Measurements from ENCODE around the gene GALNT9. TPM values are rescaled to one million over a fixed set of nuclear protein-coding genes. Genes with fewer than 3 reads are reported as not detected.

GALNT9 gene
- total RNA-seq, 1 experiment from 2014 or later, result 1.7 TPM

DNA sequence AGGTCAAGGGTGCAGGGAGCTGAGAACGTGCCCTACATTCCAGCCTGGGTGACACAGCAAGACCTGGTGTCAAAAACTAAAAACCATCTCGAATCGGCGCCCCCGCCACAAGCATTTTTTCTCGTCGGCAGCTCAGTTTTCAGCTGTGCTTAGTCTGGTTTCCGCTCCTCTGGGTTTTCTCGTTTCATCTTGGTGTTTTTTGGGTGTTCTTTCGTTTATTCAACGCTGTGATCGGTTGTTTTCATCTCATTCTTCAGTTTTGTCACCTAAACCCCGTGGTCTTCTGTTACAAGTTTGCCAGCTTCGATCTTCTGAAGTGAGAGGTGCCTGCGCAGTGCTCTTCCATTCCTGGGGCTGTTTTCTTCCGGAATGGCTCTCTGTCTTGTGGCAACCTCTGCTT, 143.7 kb downstream of the GALNT9 start:
- no peak for DNase-seq (ENCODE audit: low spot score)

DNA sequence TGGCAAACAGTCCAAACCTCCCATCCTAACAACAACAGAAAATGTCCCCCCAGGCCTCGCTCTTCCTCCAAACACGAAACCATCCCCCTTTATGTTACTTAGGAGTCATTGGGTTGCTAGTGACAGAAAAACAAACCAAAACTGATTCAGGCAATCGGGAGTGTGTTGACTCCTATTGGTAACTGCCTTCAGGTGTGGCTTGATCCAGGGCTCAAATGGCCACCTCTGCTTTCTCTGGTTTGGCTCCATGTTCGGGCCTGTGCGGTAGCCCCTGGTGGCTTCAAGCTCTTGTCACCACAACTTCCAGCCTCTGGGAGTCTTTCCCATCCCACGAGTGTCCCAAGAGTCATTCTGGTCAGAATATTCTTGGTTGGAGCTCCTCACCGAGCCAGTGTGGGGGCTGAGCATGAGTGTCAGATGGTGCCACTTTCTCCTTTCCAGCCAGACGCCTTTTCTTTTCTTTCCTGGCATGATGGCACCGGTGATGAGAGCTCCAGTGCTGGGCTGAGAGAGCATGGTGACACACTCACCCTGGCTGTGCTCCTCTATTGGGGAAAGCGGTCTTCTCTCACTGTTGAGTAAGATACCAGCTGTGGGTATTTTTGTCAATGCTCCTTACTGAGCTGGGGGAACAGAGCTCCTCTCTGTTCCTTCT, 146.6 kb downstream of the GALNT9 start:
- DNase-seq (ENCODE audit: low spot score), result no peak

DNA sequence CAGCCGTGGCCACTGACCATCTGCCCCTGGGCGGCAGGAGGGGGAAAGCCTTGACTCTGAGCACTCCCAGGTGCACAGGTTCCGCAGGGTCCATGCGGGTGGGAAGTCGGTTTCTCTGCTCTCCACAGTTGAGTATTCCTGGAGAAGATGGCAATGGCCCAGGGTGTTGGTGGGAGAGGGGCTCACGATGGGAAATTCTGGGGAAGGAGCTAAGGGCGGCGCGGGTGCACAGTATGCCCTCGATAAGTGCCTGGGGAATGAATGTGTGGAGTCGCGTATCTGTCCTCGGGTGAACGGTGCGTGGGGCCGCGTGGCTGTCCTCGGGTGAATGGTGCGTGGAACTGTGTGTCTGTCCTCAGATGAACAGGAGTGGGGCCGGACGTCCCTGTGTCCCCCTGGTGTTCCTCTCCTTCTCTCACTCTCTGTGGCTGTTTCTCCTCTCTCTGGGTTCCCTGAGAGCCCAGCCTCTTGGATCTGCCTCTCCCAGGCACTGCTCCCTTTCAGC, 147.1 kb downstream of the GALNT9 start:
- DNase-seq (ENCODE audit: low spot score), result no peak

DNA sequence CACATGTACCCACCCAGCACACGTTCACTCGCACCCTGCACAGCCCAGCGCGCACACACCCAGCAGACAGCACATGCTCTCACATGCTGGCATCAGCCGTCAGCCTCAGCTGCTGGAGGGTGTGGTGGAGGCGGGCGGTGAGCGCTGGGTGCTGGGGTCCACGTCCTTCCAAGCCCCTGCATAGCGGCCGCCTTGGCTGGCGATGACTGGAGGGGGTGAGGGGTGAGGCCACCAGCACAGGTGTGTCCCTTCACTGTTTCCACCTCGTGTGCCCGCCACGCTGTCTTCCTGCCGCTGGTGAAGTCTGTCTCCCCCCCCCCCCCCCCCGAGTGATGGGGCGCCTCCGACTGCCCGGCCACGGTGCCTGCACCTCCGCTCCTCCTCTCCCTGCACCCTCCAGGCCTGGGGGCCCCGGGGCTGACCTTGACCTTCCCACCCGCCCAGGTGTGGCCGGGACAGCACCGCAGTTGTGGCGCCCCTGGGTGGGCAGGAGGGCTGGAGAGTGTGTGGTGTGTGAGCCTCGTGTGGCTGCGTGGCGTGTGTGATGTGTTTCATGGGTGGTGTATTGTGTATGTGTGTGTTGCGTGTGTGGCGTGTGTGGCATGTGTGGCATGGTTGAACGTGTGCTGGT, 147.7 kb downstream of the GALNT9 start:
- no peak for DNase-seq (ENCODE audit: low spot score)

DNA sequence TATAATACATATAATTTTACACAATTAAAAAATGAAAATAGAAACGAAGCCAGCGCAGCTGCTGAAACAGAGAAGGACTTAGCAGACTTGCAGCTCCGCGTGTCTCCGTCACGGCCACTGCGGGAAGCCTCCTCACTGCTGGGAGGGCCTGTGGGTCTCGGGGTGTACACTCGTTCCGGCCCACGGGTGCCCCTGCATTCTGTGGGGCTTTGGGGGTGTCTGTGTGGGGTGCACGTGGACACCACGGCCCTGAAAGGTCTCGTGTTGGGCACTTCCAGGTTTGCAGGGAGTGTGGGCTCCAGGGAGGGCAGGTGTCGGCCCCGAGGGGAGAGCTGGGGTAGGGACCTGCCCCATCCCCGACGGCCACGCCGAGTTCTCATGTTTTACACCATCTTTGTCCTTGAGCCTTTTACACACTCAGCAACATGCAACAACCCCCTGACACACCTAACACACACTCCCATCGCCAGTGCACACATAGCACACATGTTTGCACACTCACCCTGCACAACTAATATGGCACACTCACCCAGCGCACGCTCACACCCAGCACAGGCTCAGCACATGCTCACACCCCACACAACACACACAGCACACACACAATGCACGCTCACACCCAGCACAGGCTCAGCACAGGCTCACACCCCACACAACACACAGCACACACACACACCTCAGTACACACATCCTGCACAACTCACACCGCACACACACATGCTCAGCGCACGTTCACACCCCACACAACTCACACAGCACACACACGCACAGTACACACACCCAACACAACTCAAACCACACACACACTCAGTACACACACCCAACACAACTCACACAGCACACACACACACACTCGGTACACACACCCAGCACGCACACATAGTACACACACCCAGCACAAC, 148.5 kb downstream of the GALNT9 start:
- no peak for DNase-seq (ENCODE audit: low spot score)

DNA sequence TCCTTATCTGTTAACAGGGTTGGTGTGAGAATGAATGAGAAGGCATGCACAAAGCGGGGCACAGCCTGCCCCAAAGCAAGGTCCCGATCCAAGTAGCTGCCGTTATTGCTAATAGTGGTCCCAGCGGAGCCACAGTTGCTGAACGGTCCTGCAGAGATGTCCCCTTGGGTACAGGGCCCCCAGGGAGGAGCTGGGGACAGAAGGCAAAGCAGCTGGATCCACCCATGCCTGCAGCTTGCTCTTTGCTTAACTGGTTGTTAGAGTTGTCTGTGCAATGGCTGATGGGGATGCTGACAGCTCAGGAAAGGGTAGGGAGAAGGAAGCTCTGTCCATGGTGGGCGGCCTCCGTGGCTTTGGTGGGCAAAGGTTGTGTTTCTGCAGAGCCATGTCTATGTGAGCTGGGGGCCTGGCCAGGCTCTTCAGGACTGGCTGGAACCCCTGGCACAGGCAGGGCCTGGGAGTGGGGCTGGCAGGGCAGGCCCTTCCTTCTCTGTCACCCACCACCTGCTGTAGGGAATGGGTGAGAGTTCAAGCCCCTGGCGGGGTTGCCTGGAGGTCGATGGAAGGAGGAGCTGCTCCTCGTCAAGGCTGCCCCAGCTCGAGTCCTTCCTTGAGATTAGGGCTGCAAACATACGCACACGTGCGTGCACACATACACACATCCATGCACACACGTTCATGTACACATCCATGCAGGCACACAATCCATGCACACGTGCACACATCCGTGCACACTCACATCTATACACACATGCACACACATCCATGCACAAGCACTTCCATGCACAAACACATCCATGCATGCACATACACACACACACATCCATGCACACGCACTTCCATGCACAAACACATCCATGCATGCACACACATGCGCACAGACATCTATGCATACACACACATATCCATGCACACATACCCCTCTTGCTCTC, 149.7 kb downstream of the GALNT9 start:
- DNase-seq (ENCODE audit: low spot score), result no peak

DNA sequence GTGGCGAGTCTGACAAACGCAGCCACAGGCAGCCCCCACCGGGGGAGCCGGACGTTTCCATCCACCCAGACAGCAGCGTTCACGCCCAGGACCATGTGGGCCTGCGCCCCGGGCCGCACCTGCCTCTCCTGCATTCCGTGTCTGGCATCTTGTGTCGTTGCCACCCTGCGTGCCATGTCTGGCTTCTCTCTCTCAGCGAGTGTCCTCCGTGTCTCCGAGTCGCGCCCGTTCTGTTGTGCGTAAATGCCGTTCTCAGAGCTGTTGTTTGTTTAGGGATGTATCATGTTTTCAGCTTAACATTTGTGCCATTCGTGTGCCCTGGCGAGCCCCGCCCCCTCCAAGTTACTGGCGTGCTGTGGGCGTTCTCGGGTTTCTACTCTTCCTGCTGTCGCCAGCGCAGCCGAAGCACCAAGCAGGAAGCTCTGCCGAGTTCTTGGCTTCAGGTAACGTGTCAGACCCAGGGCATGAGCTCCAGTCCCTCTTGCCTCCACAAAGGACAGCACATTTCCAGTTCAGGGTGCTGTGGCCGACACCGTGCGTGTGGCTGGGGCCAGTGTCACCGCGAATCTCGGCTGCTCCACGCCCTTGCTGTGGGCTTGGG, 150.5 kb downstream of the GALNT9 start:
- DNase-seq (ENCODE audit: low spot score), result no peak

DNA sequence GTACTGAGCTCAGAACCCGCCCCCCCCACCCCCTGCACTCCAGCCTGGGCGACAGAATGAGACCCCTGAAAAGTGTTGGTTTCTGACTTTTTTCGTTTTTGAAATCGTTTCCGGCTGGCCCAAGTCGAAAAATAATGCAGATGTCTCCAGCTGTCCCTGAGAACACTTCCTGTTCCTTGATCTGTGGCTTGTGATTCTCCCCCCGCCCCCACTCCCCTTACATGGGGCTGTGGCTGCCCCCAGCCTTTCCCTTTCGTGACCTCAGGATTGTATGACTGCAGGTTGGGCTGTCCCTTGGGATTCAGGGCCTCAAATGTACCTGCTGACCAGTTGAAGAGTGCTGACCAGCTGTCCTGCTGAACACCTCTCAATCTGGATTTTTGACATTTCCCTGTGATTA, 151.1 kb downstream of the GALNT9 start:
- DNase-seq (ENCODE audit: low spot score), result no peak

DNA sequence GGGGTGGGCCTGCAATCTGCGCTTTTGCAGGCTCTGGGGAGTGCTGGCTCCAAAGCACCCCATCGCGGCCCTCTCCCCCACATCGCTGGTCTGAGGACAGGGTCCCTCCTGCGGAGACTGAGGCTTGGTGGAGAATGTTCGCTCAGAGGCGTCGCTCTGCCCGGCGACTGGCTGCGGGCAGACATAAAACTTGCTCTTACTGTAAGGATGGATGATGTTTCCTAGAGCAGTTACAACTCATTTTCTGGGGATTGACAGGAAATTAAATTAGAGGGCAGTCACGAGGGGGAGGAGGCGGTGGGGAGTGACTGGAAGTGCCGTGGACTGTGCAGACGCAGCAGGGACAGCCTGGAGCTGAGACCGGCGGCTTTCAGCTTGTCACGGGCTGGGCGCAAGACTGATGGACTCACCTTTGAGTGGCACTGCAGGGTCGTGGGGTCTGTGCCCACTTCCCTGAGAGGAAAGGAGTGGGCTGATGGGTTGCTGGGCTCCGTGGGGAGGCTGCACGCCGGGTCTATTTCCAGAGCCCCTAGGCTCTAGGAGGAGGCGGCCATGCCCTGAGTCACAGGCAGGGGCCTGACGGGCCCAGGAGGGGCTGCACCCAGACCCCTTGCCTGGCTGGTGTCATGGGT, 152.4 kb downstream of the GALNT9 start:
- no peak for DNase-seq (ENCODE audit: low spot score)

DNA sequence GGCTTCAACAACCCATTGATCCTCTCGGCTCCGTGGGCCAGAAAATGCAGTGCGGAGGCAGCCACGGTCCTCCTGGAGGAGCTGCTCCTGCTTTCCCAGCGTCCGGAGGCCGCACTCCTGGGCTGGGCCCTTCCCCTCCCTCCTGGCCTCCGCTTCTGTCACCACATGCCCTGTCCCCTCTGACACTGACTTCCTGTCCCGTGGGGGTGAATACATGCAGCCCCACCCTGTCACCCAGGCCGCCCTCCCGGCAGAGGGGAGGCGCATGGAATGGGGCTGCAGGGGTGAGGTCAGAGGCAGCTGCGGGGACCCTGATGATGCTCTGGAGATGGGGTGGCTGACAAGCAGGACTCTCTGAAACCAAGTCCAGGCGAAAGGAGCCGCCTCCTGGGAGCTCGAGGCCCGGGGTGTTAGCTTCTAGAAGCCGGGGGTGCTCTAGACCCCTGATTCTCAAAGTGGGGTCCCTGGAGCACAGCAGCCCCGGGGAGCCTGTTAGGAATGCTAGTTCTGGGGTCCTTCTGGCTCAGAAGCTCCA, 152.9 kb downstream of the GALNT9 start:
- no peak for DNase-seq (ENCODE audit: low spot score)

DNA sequence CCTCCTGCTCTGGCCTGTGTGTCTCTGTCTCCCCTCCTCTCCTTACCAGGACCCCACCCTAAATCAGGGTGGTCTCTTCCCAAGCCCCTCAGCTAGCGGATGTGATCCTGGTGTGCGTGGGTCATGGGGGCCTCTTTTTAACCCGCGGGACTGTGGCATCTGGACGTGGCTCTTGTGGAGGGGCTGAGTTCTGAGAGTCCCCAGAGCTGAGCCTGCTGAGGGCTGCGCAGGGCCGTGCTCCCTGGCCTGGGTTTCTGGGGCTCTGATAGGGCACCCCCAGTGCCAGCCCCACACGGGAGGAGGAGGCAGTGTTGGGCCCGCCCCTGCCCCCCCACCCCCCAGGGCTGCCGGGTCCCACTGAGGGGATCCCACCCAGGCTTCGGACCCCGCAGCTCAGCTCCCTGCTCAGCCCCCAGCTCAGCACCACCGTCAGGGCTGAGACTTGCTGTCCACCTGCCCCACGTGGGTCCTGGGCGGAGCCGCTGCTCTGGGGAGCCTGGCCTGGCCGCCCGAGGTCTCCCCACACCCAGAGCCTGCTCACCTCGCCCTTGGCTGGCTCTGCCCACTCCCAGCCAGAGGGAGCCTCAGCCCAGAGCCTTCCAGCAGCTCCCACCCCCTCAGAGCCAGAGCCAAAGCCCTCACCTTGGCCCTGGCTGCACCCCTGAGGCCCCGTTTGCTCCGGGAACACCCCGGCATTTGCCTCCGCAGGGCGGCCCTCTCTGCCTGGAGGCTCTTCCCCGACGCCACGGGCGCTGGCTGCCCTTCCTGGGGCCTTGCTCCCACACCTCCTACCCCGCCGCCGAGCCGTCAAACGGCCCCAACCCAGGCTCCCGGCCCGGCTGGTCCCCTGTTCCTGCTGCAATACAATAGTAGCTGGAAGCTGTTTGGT, 153.6 kb downstream of the GALNT9 start:
- DNase-seq (ENCODE audit: low spot score), result no peak

DNA sequence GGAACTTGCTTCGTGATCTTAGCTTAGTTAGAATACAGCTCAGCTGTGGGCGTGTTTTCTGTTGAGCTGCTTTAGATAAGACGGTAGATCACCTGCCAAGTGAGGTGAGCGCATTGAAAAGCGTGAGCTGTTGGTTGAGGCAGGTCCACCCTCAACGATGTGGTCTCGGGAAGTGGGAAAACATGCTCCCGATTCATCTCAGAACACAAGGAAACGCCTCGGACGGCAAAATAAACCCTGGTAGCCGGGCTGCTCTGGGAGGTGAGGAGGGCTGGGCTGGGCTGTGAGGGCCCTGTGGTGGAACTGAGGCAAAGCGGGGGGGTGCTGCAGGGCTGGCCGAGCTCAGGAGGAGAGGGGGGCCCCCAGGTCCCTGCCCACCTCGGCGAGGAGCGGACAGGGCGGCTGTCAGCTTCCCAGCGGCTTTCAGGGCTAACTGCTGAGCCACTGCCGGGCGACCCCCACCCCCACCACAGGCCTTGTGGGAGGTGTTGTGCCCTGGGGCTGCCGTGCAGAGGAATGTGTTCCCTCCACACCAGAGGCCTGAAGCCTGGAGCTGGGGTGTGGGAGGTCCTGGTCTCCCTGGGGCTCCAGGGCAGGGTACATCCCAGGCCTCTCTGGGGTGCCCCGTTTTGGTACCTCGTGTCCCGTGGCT, 154.4 kb downstream of the GALNT9 start:
- no peak for DNase-seq (ENCODE audit: low spot score)

DNA sequence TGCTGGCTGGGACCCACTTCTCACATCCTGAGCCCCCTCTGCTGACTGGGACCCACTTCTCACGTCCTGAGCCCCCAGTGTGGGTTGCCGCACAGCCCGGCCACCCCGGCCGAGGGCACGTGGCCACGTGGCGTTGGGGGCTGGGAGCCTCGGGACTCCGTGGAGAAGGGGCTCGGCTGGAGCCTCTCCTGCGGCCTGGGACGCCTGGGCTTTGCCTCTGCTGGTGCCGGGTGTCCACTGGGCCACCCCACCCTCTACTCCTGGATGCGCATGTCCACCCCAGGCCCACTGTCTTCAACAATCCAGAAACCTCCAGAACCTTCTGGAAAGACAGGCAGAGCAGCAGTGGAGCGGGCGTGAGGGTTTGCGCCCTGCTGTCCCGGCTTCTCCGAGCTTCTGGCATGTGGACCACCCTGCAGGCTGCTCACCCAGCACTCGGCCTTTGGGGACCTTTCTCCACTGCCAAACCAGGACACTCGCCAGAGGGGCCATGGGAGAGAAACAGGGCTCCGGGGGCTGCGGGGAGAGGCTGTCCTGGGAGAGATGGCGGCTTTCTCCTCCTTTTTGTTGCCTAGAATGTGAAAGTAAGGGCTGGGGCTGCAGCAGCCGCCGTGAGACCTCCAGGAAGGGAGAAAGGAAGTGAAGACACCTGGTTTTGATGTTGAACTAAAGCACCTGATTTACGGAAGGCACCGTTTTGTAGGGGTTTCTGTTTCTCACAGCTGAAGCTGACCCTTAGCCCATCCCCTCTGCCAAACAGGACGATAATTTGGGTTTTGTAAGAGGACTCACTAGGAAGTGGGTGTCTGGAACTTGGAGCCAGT, 155.2 kb downstream of the GALNT9 start:
- DNase-seq (ENCODE audit: low spot score), result no peak

DNA sequence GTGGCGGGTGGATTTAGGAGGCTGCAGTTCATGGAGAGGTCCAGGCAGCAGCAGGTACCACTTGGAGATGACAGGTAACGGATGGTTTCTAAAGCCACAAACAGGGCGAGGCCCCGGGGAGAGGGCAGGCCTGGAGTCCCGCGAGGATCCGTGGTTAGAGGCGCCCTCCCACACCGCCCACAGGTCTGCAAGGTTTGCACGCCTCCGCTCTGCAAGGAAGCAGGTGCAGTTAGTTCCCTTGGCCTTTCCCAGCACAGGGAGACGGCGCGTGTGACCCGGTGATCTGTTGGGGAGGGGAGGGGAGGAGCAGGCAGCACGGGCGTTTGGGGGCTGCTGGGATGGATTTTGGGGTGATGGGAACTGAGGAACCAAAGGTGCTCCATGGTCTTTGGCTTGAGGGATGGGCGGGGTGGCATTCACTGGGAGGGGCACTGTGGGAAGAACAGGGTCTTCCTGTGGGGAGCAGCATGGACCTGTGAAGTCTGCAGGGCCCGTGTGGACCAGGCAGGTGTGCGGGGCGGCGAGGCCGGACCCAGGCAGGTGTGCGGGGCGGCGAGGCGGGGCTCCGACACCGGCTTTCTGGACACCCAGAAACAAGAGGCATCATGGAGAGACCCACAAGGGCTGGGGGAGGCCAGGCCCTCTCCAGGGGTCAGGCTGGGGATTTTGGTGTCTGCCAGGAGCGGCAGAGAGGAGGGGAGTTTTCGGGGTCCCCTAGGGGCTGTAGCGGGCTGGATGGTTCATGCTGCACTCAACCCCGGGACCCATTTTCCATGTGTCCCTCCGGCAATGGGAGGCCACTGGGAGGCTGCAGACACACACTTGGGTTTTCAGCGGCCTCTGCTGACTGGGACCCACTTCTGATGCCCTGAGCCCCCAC, 156.0 kb downstream of the GALNT9 start:
- DNase-seq (ENCODE audit: low spot score), result no peak

DNA sequence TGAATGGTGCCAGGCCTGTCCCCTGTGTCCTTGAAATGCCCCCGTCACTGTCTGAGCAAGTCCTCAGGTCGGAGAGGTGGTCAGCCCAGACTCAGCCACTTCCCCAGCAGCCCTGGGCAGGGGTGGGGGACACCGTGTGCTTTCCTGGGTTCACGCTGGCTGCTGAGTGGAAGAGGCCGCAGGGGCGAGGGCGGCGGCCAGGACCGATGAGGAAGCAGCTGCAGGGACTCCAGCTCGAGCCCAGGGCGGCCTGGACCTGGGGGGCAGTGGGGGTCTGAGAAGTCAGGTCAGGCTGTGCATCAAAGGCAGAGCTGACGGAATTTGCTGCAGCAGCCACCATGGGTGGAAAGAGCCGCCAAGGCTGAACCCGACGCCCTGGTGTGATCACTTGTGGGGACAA, 156.8 kb downstream of the GALNT9 start:
- no peak for DNase-seq (ENCODE audit: low spot score)

DNA sequence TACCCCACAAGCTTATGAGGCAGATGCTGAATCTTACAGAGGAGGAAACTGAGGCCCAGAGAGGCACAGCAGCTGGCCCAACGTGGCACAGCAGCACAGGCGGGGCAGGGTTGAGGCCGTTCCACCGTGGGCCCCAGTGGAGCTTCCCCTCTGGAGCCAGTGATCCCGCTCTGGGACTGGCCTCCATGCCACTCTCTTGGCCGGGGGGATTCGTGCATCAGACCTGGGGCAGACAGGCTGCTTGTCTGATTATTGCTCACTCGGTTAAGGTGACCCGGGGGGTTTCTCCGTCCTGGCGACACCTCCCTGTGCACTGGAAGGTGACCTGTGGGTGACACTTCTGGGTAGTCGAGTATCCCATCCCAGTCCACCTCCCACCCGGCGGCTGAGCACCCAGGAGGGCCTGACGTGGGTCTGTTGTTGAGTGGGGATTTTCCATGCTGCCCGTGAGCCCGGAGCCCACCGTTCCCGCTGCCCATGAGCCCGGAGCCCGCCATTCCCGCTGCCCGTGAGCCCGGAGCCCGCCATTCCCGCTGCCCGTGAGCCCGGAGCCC, 157.3 kb downstream of the GALNT9 start:
- DNase-seq (ENCODE audit: low spot score), result no peak

All from H4 (cell line).